ENCODE data around the gene ELMO3.

DNA sequence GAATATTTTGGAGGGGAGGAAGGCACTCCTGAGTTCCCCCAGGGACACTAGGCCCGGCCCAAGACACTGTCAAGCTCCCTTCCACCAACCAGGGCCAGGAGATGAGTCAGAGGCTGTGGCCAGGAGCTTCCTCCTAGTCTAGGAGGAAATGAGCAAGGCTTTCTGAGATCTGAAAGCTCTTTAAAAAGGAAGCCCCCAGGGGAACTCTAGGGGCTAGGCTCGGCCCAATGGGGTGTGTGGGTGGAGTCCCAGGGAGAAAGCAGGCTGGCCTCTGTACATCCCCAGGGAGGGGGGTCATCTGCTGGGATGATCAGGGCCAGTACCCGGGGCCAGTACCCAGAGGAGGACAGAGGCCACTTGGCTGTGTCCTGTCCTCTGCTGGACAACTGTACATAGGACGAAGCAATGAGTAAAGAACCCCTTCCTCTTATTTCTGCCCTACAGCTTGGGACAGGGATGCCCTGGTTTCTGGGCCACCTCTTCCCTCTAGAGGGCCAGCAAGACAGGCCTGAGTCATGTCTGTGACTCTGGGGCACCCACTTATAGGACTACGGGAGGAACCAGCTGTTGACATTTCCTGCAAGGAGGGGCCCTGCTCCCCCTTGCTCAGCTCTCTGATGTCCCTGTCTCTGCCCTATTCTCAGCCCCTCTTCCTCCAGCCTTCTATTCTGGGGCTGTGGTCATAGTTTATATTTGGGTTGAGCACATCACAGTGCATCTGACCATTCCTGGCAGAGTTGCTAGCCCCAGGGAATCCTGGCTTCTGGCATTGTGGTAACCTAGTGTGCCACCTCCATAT is 45.7 kb downstream of the ELMO3 start:
- TF ChIP-seq CTCF (IDR thresholded peaks at IDR 0.05 in 4 of 5, conservative IDR thresholded peaks at IDR 0.05 in 1 of 5) (peak in 1 of 5 experiments; percentile 24), POLR2A (IDR thresholded peaks at IDR 0.05) (peak; percentile 74 to 85)
